HG03378 (cell line): Measurements from ENCODE around the gene CD81.
"Not testable (repeated sequence)": the region's sequence is repeated elsewhere in the genome, so short reads cannot be mapped to it uniquely, and the experiment has no call there.

ENCODE experiments used
- ATAC-seq: cut with Tn5 transposase; IDR thresholded peaks from one replicate; pipeline ENCODE4 v1.9.1; 2021; ENCODE audit warnings: mild to moderate bottlenecking, moderate library complexity; ENCODE audit not compliant: unreplicated experiment

CD81 gene

GRCh38 chr11:2355000-2355644 is 22.0 kb upstream of the CD81 start:
- no peak for ATAC-seq

DNA sequence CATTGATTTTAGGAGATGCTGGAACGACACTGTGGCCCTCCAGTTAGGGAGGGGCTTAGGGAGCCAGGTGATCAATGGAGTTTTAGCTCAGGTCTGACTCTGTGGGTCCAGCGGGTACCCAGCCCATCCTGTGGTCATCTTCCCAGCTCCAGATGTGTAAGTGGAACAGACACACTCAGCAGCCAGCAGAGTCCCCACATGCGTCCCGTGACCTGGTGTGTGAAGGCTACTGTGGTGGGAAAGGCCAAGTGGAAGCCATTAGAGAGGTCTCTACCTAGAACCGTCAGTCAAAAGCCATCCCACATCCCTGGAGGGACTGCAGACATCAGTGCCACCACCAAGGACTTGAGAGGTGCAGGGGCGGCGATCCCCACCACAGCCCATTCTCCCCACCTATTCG is 19.9 kb upstream of the CD81 start:
- no peak for ATAC-seq

GRCh38 chr11:2357651-2358050 is 19.5 kb upstream of the CD81 start:
- ATAC-seq = not testable (repeated sequence)

DNA sequence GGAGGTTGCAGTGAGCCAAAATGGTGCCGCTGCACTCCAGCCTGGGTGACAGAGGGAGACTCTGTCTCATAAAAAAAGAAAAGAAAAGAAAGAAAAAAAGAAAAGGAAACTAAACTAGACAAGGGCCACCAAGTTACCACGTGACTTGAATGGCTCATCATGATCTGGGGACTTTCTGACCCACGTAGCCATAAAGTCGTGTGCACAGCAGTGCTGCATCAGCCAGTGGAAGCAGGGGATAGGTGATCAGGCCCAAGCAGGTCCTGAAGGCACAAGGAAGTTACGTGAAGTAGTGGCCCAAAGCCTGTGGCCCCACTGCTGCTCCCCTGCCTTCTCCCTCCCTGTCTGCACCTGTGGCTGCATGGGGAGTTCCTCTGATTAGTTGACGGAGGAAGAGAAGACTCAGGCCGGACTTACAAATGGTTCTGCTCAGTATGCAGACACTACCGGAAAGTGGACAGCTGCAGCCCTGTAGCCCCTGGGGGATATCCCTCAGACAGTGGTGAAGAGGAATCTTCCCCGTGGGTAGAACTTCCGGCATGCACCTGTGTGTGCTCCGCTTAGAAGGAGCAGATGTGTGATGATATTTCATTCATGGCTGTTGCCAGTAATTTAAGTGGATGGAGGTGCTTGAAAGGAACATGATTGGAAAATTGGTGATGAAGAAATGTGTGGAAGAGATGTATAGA is 18.2 kb upstream of the CD81 start:
- no peak for ATAC-seq

- no peak for ATAC-seq
These were observed 17.6 kb upstream of the CD81 start for GRCh38 chr11:2359557-2359956.

DNA sequence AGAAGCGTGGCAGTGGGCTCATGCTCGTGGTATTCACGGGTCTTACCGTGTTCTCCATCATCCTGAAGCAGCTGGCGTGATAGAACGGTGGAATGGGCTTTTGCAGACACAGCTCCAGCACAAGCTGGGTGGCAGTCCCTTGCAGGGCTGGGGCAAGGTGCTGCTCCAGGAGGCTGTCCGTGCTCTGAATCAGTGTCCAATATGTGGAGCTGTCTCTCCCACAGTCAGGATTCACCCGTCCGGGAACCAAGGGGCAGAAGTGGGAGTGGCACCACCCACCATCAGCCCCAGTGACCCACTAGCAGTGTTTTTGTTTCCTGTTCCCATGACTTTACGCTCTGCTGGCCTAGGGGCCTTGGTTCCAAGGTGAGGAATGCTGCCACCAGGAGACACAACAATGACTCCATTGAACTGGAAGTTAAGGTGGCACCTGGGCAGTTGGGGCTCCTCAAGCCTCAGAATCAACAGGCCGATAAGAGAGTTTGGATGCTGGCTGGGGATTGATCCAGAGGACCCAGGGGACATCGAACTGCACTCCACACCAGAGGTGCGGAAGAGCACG is 16.9 kb upstream of the CD81 start:
- no peak for ATAC-seq

DNA sequence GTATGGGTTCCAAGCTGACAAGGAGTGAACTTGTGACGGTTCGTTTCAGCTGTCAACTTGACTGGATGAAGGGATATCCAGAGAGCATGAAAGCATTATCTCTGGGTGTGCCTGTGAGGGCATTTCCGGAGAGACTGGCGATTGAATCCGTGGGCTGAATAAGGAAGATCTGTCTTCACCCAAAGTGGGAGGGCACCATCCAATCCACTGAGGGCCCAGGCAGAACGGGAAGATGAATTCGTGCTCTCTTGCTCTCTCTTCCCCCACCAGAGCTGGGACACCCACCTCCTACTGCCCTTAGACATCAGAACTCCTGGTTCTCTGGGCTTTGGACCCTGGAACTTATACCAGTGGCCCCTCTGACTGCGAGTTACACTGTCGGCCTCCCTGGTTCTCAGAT is 15.5 kb upstream of the CD81 start:
- ATAC-seq = no peak

GRCh38 chr11:2362414-2362813 is 14.7 kb upstream of the CD81 start:
- no peak for ATAC-seq

- ATAC-seq = no peak
These were observed 14.0 kb upstream of the CD81 start for GRCh38 chr11:2363130-2363529.

DNA sequence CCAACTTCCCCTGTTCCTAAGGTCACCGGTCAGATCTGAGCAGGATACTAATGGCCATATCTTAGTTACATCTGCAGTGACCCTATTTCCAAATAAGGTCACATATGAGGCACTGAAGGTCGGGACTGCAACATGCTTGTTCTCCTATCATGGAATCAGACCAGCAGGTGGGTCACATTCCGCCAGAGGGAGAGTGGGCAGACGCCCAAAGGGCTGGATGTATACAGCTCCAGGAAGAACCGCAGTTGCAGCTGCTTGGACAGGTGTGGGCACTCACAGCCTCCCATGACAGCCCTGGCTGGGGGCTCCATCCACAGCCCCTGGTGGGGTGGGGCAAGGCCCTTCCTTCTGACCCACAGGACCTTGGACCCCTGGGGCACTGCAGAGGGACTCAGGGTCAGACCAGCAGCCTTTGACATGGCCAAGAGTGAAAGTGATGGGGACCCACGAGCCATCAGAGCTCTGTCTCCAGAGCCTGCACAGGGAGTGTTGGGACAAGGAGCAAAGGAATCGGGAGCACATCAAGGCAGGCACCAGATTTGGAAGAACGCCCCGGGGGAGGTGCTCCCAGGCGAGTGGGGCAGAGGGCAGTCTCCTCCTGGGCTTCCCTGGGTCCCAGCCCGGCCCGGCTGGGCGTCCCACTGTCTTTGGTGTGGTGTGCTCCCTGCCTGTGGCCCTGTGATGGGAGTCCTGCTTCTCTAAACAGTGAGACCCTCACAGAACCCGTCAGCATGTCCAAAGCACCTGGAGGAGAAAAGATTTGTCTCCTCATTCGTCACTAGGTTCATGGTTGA is 13.3 kb upstream of the CD81 start:
- ATAC-seq = no peak

DNA sequence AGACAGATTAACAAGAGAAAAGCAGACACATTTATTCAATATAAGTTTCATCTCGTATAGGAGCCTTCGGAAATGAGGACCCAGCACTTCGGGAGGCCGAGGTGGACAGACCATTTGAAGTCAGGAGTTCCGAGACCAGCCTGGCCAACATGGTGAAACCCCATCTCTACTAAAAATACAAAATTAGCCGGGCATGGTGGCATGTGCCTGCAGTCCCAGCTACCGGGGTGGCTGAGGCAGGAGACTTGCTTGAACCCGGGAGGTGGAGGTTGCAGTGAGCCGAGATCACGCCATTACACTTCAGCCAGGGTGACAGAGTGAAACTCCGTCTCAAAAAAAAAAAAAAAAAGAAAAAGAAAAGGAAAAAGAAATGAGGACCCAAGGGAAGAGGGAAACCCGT is 12.7 kb upstream of the CD81 start:
- not testable (repeated sequence) for ATAC-seq

GRCh38 chr11:2365571-2366210 is 11.4 kb upstream of the CD81 start:
- no peak for ATAC-seq

DNA sequence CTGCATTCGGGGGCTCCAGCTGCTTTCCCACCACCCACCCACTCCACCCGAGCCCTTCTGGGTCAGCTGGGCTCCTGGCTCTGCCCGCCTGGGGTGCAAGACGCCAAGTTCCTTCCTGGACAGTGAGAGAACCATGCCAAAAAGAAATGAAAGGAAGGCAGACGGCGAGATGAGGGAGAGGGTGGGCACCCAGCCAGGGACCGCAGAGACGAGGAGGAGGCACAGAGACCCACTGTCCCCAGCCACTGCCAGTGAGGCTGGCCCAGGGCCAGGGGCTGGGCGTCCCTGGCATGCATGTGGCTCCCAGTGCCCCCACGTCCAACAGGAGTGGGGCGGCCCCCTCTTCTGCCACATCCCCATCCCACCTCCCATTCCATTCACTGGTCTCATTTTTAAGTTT is 10.8 kb upstream of the CD81 start:
- ATAC-seq = no peak

GRCh38 chr11:2366733-2367132 is 10.4 kb upstream of the CD81 start:
- ATAC-seq = no peak

- no peak for ATAC-seq
These were observed 9.6 kb upstream of the CD81 start for GRCh38 chr11:2367266-2368160.

- no peak for ATAC-seq
These were observed 8.8 kb upstream of the CD81 start for GRCh38 chr11:2368178-2368850.

DNA sequence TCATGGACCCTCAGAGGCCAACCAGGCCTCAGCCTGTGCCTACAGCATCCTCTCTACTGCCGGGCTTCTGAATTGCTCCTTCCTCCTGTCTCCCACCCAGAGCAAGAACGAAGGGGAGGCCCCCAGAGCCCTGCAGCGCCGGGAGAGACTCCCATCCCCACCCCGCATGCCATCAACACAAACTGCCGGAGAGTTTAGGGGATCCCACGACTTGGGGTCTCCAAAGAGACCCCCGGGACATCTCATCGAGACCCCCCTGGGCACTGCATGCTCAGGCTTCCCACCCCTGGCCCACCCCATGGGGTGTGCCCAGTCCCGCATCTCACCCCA is 8.3 kb upstream of the CD81 start:
- ATAC-seq = no peak

DNA sequence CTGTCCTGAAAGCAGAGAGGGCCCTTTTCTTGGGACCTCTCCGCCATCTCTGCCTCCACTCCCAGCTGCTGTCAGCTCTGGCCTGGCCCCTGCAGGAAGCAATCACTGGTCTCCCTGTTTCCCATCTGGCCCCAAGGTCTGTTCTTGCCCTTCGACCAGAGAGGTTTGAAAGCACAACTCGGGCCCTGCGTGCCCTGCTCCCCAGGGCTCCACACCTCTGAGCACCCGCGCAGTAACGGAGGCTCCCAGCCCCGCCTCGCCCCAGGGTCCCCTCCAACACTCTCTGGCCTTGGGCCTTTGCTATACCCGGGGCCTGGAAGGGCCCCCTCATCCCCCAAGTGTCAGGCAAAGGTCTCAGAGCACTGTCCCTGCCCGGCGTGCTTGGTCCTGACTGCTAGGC is 7.8 kb upstream of the CD81 start:
- no peak for ATAC-seq

DNA sequence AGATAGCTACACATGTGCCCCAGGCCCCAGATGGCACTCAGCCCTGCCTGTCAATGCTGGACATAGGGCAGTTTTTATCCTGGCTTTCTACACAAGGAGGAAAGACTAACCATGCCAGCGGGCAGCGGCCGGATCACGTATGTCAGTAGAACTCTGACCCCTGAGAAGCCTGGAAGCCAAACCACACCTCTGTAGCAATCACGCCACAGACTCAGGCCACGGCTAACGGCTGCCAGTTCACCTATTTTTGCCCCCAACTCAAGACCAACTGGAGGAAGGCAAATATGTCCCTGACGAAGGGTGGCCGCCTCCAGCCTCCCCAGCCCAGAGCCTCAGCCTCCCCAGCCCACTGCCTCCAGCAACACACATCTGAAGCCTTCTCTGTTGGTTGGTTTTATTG is 7.2 kb upstream of the CD81 start:
- no peak for ATAC-seq
